NCI-H524 treated with DMSO at 0.1 percent for 48 hours (cell line): ENCODE results near the gene POLR2E.
A peak's percentile ranks its signal among the peaks of the same experiment; 100 is the strongest.

ENCODE experiments used
- DNase-seq: peaks from one replicate; lab custom pipeline; 2025; lab: John Stamatoyannopoulos, UW

Gene POLR2E

DNA sequence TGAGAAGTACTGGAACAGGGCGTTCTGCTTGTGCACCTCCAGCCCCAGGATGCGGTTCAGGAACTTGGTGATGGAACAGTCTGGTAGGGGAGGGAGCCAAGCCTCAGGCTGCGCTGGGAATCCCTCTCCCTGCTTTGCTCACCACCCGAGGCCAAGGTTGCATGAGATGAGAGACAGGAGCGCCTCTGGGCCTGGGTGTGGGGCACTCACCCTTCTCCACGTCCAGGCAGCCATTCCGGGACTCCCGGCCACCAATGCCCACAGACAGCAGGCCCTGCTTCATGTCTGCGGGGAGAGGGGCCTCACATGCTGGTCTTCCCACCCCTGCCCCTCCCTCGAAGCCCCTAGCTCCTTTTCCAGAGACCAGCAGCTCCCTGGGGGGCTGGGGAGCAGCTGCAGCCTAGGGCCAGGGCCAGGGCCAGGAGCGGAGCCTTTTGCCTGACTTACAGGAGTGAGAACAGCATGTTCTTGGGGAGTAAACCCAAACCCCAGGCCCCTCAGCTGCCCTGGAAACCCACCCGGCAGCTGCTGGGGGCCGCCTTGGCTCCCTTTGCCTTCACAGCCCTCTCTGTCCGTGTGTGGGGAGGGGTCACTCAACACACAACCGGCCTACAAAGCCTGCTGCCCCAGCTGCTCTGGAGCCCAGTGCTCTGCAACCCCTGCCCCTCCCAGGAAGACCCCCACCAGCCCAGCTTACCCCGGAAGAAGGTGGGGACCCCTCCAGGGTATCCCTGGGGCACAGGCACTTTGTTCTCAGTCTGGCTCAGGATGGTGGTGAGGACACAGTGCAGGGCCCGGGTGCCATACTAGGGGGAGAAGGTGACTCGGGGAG is 15.8 kb upstream of the POLR2E start:
- DNase-seq = no peak

DNA sequence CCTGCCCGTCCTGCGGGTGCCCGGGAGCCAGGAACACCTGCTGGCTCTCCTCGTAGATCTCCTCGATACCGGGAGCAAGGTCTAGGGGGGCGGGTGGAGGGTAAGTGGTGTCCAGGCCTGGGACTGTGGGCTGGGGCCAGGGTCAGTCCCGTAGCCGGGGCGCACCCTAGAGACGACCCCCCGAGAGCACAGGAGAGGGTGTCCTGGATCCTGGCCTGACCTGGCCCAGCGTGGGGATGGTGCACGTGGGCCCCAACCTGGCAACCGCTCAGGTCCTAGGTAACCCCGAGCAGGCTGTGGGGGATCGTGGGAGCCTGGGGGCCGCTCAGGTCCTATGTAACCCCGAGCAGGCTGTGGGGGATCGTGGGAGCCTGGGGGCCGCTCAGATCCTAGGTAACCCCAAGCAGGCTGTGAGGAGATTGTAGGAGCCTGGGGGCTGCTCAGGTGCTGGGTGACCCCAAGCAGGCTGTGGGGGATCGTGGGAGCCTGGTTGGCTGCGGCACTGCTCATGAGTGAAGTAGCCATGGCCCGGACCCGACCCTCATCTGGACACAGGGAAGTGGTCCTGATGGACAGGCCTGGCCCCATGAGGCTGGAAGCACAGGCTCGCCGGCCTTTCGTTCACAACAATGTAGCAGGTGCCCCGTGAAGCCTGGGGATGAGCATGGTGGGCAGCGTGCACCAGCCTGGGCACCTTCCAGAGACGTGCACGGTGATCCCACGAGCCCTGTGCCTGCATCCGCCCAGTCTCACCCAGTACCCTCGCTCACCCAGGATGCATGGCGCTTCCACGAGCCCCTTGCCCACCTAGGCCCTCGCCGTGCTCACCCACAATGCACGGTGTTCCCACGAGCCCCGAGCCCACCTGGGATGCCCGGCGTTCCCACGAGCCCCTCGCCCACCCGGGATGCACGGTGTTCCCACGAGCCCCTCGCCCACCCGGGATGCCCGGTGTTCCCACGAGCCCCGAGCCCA is 14.8 kb upstream of the POLR2E start:
- no peak for DNase-seq

DNA sequence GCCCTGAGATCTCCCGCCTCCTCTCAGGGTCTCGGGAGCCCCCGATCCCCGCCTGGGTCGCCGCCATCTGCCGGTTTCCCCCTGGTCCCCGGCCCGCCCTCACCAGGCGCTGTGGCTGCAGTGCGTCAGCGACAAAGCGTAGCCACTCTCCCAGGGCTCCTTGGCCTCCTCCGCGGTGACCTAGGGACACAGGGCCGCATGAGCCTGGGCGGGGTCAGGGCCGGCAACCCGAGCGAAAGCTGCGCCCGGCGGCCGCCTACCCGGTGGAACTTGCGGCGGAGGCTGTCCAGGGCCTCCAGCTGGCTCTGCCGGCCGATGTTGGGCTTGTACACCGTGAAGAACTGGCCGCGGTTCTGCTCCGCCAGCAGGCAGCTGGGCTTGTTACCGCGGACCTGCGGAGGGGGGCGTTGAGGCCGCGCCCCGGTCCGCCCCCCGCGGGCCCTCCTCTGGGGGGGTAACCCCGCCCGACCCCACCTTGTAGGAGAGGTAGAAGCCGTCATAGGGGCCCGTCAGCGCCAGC is 13.9 kb upstream of the POLR2E start:
- DNase-seq = no peak

DNA sequence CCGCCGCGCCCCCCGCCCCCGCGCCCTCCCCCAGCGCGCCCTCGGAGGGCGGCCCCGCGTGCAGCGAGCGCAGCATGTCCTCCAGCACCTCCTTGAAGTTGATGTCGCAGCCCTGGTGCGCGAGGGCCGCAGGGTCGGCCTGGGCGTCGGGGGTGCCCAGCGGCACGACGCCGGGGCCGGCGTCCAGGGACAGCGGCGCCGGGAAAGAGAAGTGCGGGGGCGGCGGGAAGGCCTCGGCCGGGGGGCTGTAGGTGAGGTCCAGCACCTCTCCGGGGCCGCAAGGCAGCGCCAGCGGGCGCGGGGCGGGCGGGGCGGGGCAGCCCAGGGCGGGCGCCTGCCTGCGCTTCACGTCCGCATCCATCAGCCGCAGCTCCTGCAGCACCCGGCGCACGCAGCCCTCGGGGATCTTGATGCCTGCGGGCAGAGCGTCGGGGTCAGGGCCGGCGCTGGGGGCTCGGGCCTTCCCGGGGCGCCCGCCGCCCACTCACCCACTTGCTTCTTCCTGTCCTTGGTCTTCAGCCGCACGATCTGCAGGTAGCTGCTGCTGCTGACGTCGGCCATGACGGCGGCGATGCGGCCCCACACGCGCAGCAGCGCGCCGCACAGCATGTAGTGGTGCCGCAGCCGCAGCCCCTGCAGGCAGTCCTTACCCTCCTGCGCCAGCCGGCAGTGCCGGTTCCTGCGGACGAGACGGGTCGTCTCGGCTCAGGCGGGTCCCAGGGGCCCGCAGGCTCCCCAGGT is 13.3 kb upstream of the POLR2E start:
- DNase-seq = no peak

DNA sequence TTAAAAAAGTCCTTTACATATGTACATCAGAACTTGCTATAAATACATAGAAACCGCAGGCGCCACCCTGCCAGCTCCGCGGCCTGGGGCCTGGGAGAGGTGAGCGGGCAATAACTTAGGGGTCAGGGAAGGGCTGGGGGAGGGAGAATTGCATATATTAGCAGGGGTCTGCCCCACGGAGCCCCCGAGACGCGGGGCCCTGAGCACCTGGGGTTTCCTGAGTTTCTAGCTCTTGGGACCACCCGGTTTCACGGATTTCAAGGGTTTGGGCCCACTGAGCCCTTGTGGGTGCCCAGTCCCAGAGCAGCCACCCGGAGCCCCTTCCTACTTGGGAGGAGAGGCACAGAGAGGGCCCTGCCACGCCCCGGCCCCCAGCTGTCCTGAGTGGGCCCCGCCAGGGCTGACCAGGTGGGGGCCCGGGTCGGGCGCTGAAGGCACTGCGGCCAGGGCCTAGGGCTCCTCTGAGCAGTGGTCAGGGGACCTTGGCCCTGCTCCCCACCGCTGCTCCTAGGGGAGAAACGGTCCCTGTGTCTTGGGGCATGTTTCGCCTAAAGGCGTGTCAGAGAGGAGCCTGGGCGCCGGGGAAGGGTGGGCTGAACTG is 12.6 kb upstream of the POLR2E start:
- DNase-seq = no peak

DNA sequence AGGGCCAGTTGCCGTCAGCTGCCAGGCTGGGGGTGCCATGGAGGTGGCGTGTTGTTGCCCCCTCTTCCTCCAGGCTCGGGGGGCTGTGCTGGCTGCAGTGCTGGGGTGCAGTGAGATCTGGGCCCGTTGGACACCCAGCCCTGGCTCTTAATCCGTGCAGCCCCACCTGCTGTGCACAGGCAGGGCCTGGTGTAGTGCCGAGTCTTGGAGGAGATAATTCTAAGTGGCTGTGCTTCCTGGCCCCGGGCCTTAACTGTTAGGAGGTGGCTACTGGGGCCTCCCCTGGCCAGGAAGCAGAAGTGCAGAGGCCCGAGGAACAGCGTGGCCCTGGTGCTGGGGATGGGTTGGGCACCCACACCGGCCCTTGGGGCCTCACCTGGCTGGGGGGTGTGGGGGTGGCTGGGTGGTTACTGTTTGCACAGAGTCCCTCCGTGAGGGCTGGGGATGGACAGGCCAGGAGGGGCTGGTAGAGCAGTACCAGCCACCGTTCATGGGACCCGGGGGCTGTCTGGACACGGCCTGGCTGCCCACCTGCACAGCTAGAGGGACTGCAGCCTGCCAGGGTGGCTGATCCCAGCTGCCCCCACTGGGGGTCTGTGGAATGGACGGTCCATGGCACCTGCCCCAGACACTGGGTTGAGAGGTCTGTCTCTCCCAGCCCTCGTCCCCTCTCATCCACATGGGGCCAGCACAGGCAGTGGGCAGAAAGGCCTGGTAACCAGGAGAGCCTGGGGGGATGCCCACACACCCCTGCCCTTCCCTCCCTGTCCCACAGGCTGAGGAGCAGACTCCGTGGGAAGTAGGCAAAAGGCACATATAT is 11.9 kb upstream of the POLR2E start:
- no peak for DNase-seq

DNA sequence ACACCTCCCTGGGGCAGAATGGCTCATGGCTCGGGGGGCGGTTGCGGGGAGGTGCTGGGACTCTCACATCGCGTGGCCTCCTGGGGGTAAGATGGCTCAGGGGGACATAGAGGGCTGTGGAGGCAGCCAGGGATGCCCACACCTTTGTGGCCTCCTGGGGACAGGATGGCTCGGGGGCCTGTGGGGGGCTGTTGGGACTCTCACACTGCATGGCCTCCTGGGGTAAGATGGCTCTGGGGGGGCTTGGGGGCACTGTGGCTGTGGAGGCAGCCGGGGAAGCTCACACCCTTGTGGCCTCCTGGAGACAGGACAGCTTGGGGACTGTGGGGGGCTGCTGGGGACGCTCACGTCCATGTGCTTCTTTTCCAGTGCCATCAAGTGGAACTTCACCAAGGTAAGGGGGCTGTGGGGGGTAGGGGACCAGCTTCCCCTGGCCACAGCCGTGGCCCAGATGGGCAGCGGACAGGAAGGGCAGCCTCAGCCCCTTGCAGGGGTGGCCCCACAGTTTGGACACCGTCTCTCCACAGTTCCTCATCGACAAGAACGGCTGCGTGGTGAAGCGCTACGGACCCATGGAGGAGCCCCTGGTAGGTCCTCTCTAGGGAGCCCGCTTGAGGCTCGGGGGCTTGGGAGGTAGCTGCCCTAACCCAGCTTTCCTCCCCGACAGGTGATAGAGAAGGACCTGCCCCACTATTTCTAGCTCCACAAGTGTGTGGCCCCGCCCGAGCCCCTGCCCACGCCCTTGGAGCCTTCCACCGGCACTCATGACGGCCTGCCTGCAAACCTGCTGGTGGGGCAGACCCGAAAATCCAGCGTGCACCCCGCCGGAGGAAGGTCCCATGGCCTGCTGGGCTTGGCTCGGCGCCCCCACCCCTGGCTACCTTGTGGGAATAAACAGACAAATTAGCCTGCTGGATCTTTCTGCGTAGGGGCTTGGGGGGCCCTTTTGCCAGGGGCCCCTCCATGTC is 11.0 kb upstream of the POLR2E start:
- no peak for DNase-seq

DNA sequence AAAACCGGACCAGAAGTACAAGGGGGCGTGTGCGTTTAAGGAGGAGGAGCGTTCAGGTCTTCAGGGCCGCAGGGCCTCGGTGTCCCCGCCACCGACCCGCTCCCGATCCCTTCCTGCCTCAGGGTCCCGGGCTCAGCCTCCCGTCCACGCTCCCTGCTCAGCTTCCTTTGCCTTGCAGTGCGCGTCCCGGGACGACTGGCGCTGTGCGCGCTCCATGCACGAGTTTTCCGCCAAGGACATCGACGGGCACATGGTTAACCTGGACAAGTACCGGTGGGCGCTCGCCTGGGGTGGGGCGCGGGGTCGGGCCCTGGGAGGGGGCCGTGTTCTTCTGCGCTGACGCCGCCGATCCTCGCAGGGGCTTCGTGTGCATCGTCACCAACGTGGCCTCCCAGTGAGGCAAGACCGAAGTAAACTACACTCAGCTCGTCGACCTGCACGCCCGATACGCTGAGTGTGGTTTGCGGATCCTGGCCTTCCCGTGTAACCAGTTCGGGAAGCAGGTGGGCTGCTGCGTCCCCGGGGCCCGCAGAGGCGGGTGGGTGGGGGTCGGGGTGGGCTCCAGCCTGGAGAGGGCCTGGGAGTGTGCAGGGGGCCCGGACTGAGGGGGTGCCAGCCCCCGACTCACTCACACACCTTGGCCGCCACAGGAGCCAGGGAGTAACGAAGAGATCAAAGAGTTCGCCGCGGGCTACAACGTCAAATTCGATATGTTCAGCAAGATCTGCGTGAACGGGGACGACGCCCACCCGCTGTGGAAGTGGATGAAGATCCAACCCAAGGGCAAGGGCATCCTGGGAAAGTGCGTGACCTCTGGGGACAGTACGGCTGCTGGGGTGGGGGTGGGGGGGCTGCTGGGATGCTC is 10.1 kb upstream of the POLR2E start:
- no peak for DNase-seq

DNA sequence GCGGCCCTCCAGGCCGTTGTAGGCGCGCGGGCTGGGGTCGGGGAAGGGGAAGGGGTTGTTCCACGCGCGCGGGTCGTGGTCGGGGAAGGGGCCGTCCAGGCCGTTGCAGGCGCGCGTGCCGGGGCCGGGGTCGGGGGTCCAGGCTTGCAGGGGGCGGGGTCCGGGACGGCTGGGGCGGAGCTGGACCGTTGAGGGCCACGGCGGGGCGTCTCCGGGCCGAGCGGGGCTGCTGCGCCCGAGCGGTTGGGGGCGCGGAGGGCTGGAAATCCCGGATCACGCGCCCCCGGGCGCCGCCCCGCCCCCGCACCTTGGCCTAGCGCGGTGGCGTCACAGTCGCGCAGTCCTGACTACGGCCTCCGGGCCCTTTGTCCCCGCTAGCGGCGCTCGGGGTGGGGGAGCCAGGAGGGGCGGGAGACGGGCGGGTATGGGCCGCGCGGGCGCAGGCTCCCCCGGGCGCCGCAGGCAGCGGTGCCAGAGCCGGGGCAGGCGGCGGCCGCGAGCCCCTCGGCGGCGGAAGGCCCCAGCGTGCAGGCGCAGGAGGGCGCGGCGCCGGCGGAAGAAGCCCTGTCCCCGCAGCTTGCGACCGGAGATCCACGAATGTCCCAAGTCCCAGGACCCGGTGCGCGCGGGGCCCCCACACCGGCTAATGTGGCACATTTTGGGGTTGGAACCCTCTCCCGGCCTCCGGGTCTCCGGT is 9.3 kb upstream of the POLR2E start:
- no peak for DNase-seq

DNA sequence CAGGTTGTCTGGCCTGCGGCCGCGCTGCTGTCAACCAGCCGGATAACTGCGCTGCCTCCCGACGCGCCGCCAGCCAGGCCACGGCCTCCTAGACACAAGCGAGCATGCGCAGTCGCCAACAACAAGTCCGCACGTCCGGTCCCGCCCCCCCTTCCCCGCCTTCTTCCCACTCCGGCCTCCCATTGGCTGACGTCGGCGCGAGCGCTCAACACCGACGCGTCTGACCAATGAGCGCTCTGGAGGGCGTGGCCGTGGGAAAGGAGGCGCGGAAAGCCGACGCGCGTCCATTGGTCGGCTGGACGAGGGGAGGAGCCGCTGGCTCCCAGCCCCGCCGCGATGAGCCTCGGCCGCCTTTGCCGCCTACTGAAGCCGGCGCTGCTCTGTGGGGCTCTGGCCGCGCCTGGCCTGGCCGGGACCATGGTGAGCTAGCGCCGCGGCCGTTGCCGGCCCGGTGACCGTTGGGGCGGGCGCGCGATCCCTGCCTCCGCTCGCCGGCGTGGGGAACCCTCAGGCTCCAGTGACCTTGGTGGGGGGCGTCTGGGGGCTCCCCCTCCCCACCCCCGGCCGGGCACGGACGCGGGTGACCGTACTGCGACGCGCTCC is 8.6 kb upstream of the POLR2E start, which contains the start of gene GPX4:
Gene GPX4 (plus strand): TSS at position 287 of the 603 bp plus-strand sequence. CDS start 50 bp downstream, at position 337.
- DNase-seq = peak; percentile 90

DNA sequence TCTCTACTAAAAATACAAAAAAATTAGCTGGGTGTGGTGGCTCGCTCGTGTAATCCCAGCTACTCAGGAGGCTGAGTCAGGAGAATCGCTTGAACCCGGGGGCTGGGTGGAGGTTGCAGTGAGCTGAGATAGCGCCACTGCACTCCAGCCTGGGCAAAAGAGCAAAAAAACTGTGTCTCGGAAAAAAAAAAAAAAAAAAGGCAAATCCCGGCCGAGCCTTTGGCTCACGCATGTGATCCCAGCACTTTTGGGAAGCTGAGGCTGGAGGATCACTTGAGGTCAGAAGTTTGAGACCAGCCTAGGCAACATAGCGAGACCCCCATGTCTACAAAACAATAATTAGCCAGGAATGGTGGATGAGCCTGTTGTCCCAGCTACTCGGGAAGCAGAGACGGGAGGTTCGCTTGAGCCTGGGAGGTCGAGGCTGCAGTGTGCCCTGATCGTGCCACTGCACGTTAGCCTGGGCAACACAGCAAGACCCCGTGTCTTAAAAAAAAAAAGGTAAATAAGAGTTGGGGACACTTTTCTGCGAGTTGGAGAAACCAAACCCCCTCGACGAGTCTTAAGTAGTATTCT is 8.0 kb upstream of the POLR2E start:
- DNase-seq = no peak

DNA sequence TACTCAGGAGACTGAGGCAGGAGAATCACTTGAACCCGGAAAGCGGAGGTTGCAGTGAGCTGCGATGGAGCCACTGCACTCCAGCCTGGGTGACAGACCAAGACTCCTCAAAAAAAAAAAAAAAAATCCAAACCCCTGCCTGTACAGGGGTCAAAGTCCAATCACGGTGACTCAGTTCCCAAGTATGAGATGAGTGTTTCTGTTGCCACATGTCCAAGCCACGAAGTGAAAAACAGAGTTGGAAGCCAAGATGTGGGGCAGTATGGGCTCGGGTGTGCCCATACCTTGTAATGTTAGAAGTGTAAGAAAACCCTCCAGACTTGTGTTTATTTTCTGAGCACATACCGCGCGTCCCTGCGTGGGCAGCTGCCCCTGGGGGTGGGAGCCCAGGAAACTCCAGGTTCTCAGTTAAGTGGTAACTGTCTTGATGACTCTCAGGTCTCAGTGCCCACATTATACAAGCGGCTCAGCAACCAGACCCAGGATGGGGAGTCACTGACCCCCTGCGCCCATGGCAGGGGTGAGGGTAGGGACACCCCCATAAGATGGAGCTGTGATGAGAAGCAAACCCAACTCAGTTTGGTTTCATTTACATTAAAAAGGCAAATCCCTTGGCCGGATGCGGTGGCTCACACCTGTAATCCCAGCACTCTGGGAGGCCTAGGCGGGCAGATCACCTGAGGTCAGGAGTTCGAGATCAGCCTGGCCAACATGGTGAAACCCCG is 7.4 kb upstream of the POLR2E start:
- DNase-seq = no peak

DNA sequence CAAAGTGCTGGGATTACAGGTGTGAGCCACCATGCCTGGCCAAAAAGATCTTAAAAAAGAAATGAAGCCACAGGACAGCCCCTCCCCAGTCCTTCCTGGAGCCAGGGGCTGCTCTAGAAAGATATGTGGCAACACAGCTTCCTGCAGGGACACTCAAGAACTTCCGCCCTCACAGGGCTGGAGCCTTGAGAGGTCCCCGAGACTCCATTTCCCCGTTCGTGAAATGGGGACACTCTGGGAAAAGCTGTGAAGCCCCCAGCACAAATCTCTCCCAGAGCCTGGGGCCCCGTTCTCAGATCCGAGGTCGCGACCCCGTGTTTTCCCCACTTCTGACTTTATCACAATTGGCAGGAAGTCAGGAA is 6.1 kb upstream of the POLR2E start:
- no peak for DNase-seq

DNA sequence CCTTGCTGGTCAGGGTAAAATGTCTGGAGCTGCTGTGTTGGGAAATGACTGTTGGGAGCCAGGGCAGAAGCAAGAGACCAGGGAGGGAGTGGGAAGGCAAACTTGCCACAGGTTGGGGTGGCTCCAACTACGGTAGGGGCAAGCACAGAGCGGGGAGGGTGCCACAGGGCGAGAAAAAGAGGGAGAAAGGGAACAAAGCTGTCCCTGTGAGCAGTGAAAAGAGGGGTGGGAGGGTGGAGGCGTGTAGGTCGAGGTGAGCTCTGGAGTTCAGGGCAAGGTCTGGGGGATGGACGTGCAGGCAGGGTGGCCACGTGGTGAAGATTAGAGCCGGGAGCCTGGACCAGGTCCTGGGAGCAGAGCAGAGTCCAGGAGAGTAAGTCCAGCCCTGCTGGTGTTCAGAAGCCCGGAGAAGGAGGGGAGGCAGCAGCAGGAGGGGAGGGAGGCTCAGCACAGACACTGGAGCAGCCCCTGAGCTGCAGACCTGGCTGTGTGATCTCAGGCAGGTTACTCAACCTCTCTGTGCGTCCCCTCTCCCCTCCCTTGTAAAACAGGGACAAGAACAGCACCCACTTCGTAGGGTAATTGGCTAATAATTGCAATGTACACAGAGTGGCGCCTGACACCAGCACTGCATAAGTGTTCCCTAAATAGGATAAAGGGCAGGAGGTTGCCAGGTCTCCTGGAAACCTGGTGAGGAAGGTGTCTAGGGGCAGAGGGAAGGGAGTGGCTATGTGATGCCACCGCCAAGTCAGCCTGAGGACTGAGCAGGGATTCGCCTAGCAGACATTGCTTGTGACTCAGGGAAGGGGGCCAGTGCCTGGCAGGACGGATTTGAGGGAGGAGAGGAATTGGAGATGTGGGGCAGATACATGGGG is 3.2 kb upstream of the POLR2E start:
- DNase-seq = no peak

DNA sequence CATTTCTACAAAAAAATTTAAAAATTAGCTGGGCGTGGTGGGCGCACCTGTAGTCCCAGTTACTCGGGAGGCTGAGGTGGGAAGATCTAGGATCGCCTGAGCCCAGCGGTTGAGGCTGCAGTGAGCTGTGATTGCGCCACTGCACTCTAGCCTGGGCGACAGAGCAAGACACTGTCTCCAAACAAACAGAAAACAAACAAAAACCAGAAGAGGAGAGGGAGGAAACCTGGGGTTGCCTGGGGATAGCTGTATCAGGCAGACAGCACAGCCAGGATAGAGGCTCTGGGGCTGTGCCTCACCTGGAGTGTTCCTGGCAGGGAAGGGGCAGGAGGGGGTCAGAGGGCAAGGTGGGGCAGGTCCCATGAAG is 2.6 kb upstream of the POLR2E start:
- no peak for DNase-seq

DNA sequence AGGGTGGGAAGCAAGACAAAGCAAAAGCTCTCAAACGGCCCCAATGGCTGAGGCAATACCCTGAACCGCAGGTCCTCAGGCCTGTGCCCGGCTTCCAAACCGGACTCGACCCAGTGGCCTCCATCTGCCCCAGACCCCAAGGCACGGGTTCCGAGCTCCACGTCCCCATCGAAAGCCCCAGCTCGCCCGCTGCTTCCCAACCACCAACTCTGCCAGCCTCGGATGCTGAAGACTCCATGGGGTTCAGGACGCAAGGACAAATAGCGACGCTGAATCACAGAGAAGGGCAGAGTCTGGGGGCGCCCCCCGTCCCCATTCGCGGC is 559 bp downstream of the POLR2E start:
- no peak for DNase-seq
